ENCODE measurements around the gene BZW2. TPM values are rescaled to one million over a fixed set of nuclear protein-coding genes. Genes with fewer than 3 reads are reported as not detected.
A peak's percentile ranks its signal among the peaks of the same experiment; 100 is the strongest.
"Not testable (repeated sequence)": the region's sequence is repeated elsewhere in the genome, so short reads cannot be mapped to it uniquely, and the experiment has no call there.

The BZW2 gene
- total RNA-seq, 1 experiment from 2014 or later, result 95.2 TPM

- DNase-seq (ENCODE audit: low read depth), result no peak
These were observed 24.9 kb downstream of the BZW2 start for GRCh38 chr7:16670731-16671344.

- no peak for DNase-seq (ENCODE audit: low read depth)
These were observed 25.8 kb downstream of the BZW2 start for GRCh38 chr7:16671811-16672210.

- DNase-seq (ENCODE audit: low read depth), result no peak
These were observed 29.3 kb downstream of the BZW2 start for GRCh38 chr7:16675277-16675676.

- no peak for DNase-seq (ENCODE audit: low read depth)
These were observed 32.1 kb downstream of the BZW2 start for GRCh38 chr7:16677978-16678494.

GRCh38 chr7:16678645-16679566 lies 32.9 kb downstream of the BZW2 start:
- DNase-seq (ENCODE audit: low read depth), result not testable (repeated sequence)

GRCh38 chr7:16684935-16685334 lies 39.0 kb downstream of the BZW2 start:
- DNase-seq (ENCODE audit: low read depth), result peak; percentile 15

- no peak for DNase-seq (ENCODE audit: low read depth)
These were observed 39.6 kb downstream of the BZW2 start for GRCh38 chr7:16685535-16685934.

GRCh38 chr7:16688249-16688648 lies 42.3 kb downstream of the BZW2 start:
- DNase-seq (ENCODE audit: low read depth), result peak; percentile 42

- DNase-seq (ENCODE audit: low read depth), result no peak
These were observed 45.3 kb downstream of the BZW2 start for GRCh38 chr7:16691241-16691640.

GRCh38 chr7:16693601-16694318 lies 47.8 kb downstream of the BZW2 start:
- no peak for DNase-seq (ENCODE audit: low read depth)

- DNase-seq (ENCODE audit: low read depth), result no peak
These were observed 48.8 kb downstream of the BZW2 start for GRCh38 chr7:16694806-16695205.

GRCh38 chr7:16695621-16696237 lies 49.7 kb downstream of the BZW2 start:
- peak; percentile 74 for DNase-seq (ENCODE audit: low read depth)

- DNase-seq (ENCODE audit: low read depth), result no peak
These were observed 51.7 kb downstream of the BZW2 start for GRCh38 chr7:16697507-16698199.

GRCh38 chr7:16698200-16698905 lies 52.4 kb downstream of the BZW2 start:
- no peak for DNase-seq (ENCODE audit: low read depth)

- DNase-seq (ENCODE audit: low read depth), result peak; percentile 20
These were observed 56.5 kb downstream of the BZW2 start for GRCh38 chr7:16702441-16702840.

GRCh38 chr7:16708511-16708910 lies 62.5 kb downstream of the BZW2 start:
- peak; percentile 74 for DNase-seq (ENCODE audit: low read depth)

- peak; percentile 100 for DNase-seq (ENCODE audit: low read depth)
These were observed 63.0 kb downstream of the BZW2 start for GRCh38 chr7:16708980-16709379.

GRCh38 chr7:16710651-16711050 lies 64.7 kb downstream of the BZW2 start:
- no peak for DNase-seq (ENCODE audit: low read depth)

GRCh38 chr7:16711730-16712129 lies 65.7 kb downstream of the BZW2 start:
- peak; percentile 78 for DNase-seq (ENCODE audit: low read depth)

- DNase-seq (ENCODE audit: low read depth), result peak; percentile 90
These were observed 66.9 kb downstream of the BZW2 start for GRCh38 chr7:16712916-16713315.

All from M059J (cell line).